BJ (cell line): ENCODE results near the gene PRR35. TPM values are rescaled to one million over a fixed set of nuclear protein-coding genes. Genes with fewer than 3 reads are reported as not detected.

Experiments
- CTCF ChIA-PET: fragments of 350-600 bp; formaldehyde crosslinking; extraction: SDS; loops from one replicate; lab custom pipeline; 2021; ENCODE audit warnings: antibody characterized with exemption, inconsistent platforms; lab: Yijun Ruan, JAX
- POLR2A ChIA-PET: fragments of 300-600 bp; sonication (Branson Sonifier 250); formaldehyde crosslinking; extraction: SDS; loops from one replicate; lab custom pipeline; 2021; ENCODE audit warnings: antibody characterized with exemption; lab: Charles Lee
- DNase-seq: peaks from one replicate; pipeline ENCODE4 v3.0.0-alpha.2; 2011; ENCODE audit warnings: low read depth
- H3K27me3 ChIP-seq: 2 replicates; pipeline ENCODE4 v1.6.0; 2011; ENCODE audit warnings: low read length; ENCODE audit not compliant: control insufficient read depth, insufficient read depth
- H3K36me3 ChIP-seq: 2 replicates; pipeline ENCODE4 v1.5.1; 2011; ENCODE audit warnings: low read length; ENCODE audit not compliant: control insufficient read depth, insufficient read depth
- H3K4me3 ChIP-seq: 2 replicates; pipeline ENCODE4 v1.5.1; 2011; ENCODE audit warnings: low read depth, mild to moderate bottlenecking, control low read depth, low read length
- polyA plus RNA-seq: library from polyadenylated mRNA; depleted of rRNA; stranded (reverse); fragments of >200 nt; gene quantifications from 2 replicates; pipeline ENCODE4 v1.2.3, GENCODE V29; 2011
- TF ChIP-seq, protein P1 (sequence below): IDR thresholded peaks from 2 replicates; pipeline ENCODE4 v1.5.1; 2011; ENCODE audit warnings: low read depth, mild to moderate bottlenecking, control low read depth, inconsistent platforms, low read length, moderate library complexity; ENCODE audit not compliant: insufficient read depth

Gene PRR35
- polyA plus RNA-seq, 1 experiment, result not detected

DNA sequence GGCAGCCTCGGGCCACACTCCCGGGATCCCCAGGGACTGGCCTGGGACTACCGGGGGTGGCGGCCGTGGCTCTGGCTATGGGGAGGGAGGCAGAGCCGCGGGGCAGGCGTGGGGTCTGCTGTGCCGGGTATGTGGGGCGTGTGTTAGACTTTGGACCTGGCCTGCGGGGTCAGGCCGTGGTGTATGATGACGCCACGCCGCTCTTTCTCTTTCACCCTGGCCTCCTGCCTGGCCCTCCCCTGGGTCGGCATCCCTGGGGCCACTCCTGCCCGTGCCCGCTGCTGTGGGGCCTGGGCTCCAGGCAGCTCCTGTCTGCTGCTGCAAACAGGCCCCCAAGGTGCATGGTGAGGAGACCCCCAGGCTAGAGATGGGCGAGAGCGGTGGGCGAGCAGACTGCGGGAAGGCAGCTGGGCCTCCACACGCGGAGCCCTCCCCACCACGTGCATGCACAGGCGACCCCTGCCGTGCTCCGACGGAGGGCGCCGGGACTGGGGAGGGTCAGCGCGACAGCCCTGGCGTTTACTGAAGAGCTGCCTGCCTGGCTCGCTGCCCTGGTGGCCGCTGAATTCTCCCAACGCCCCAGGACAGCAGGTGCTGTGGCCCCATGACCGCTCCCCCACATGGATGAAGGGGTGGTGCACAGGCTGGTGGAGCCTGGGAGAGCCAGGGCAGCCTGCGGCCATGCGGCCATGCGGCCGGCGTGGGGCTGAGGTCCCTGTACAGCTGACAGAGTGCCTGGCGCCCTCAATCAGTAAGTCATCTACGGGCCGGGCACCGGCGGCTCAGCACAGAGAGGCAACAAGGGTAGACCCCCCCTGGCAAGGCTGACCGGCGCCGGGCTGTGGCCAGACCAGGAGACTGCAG is 16.7 kb upstream of the PRR35 start:
- no peak overlapping the region for H3K4me3 ChIP-seq
- POLR2A ChIA-PET, result no interaction called here

DNA sequence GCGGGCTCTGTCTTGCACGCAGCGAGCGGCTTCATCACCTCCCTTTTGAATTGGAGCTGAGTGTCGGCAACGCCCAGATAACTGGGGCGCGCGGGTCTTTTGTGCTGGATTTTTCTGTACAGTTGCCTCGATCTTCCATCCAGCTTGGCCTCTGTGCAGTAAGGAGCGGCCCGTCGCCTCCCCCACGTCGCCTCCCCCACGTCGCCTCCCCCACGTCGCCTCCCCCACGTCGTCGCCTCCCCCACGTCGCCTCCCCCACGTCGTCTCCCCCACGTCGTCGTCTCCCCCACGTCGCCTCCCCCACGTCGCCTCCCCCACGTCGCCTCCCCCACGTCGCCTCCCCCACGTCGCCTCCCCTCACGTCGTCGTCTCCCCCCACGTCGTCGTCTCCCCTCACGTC is 15.7 kb upstream of the PRR35 start:
- ChIA-PET CTCF (no interaction called here), POLR2A (no interaction called here)
- TF ChIP-seq, protein P1, sequence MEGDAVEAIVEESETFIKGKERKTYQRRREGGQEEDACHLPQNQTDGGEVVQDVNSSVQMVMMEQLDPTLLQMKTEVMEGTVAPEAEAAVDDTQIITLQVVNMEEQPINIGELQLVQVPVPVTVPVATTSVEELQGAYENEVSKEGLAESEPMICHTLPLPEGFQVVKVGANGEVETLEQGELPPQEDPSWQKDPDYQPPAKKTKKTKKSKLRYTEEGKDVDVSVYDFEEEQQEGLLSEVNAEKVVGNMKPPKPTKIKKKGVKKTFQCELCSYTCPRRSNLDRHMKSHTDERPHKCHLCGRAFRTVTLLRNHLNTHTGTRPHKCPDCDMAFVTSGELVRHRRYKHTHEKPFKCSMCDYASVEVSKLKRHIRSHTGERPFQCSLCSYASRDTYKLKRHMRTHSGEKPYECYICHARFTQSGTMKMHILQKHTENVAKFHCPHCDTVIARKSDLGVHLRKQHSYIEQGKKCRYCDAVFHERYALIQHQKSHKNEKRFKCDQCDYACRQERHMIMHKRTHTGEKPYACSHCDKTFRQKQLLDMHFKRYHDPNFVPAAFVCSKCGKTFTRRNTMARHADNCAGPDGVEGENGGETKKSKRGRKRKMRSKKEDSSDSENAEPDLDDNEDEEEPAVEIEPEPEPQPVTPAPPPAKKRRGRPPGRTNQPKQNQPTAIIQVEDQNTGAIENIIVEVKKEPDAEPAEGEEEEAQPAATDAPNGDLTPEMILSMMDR, result no peak
- DNase-seq, result no peak
- peaks cover 16% of the 10 kb centered on the region for H3K36me3 ChIP-seq
- no peaks in the 10 kb centered on the region for H3K27me3 ChIP-seq
- H3K4me3 ChIP-seq, result no peak overlapping the region

More for the DNA sequence above, 16.7 kb upstream of the PRR35 start:
- H3K36me3 ChIP-seq, result peaks cover 11% of the 10 kb centered on the region
- no peaks in the 10 kb centered on the region for H3K27me3 ChIP-seq
- DNase-seq, result no peak
- TF ChIP-seq, protein P1, result no peak
- CTCF ChIA-PET, result interaction anchor here (0.8 kb wide), 1 partner anchor 16 kb away, joined by 3 read pairs; no protein-coding TSS in a partner anchor

DNA sequence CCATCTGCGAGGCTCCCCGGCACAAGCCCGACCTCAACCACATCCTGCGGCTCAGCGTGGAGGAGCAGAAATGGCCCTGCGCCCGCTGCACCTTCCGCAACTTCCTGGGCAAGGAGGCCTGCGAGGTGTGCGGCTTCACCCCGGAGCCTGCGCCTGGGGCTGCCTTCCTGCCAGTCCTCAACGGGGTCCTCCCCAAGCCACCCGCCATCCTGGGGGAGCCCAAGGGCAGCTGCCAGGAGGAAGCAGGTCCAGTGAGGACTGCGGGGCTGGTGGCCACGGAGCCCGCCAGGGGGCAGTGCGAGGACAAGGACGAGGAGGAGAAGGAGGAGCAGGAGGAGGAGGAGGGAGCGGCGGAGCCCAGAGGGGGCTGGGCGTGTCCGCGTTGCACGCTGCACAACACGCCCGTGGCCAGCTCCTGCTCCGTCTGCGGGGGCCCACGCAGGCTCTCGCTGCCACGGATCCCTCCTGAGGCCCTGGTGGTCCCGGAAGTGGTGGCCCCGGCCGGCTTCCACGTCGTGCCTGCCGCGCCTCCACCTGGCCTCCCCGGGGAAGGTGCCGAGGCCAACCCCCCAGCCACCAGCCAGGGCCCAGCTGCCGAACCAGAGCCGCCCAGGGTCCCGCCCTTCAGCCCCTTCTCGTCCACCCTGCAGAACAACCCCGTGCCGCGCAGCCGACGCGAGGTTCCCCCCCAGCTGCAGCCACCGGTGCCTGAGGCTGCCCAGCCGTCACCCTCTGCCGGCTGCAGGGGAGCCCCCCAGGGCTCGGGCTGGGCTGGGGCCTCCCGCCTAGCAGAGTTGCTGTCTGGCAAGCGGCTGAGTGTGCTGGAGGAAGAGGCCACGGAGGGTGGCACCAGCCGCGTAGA is 13.1 kb upstream of the PRR35 start:
- H3K27me3 ChIP-seq, result no peaks in the 10 kb centered on the region
- ChIA-PET POLR2A (no interaction called here), CTCF (interaction anchor here (1.2 kb wide), 3 partner anchors 41 to 118 kb away, joined by 3 to 4 read pairs (median 3); no protein-coding TSS in a partner anchor)
- H3K36me3 ChIP-seq, result peaks cover 23% of the 10 kb centered on the region
- TF ChIP-seq, protein P1, result peak; percentile 64
- no peak overlapping the region for H3K4me3 ChIP-seq
- no peak for DNase-seq

DNA sequence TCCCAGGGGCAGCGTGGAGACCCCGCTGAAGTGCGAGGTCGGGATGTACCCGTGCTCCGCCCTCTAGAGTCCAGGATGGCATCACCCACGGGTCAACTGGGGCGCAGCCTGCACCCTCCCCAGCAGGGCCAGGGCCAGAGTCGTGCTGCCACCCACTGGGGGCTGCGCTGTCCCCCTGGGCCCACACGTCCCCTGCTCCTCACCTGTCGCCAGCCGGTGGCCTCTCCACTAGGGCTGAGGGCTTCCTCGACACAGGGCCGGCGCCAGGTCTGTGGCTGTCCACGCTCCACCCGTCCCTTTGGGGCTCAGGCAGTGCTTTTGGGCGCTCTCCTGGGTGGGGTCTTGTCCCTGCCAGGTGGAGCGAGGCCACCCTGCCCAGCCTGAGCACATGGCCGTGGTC is 11.6 kb upstream of the PRR35 start:
- TF ChIP-seq, protein P1, result no peak
- ChIA-PET POLR2A (no interaction called here), CTCF (no interaction called here)
- Histone ChIP-seq H3K36me3 (peaks cover 26% of the 10 kb centered on the region), H3K27me3 (no peaks in the 10 kb centered on the region), H3K4me3 (no peak overlapping the region)
- no peak for DNase-seq

DNA sequence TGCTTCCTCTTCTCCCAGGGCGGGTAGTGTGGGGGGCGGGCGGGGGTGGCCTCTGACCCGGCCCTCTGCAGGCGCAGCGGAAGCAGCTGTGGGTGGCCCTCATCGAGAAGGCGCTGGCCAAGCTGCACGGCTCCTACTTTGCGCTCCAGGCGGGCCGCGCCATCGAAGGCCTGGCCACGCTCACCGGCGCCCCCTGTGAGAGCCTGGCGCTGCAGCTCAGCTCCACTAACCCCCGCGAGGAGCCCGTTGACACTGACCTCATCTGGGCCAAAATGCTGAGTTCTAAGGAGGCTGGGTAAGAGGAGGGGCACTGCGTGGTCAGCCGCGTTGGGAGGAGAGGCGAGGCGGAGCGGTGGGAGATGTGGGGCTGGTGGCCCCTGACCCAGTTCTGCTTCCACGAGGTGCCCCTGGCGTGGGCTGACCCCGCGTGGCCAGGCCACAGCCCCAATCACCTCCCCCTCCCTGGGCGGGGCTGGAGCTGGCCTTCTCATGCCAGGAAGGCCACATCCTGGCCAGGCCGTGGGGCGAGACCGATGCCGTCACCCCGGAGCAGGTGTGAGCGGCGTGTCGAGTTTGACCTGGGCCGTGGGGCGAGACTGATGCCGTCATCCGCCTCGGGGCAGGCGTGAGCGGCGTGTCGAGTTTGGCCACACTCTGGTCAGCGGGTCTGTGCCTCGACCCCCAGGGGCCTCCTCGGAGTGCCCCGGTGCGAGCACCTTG is 10.5 kb upstream of the PRR35 start:
- TF ChIP-seq, protein P1, result peak; percentile 20; the same call in 1 of the 2 replicates
- H3K27me3 ChIP-seq, result no peaks in the 10 kb centered on the region
- H3K4me3 ChIP-seq, result no peak overlapping the region
- H3K36me3 ChIP-seq, result peaks cover 27% of the 10 kb centered on the region
- DNase-seq, result no peak
- POLR2A ChIA-PET, result no interaction called here
- CTCF ChIA-PET, result no interaction called here
